Epithelial cell of proximal tubule (primary cell): ENCODE results near the gene RFC2. TPM values are rescaled to one million over a fixed set of nuclear protein-coding genes. Genes with fewer than 3 reads are reported as not detected.

Experiments
- DNase-seq: peaks from one replicate; pipeline ENCODE4 v3.0.0-alpha.2; 2011; ENCODE audit warnings: low read depth
- H3K4me3 ChIP-seq: 2 replicates; pipeline ENCODE4 v1.5.1; 2011; ENCODE audit warnings: low read depth, mild to moderate bottlenecking, low read length
- total RNA-seq: library from RNA; depleted of rRNA; stranded (reverse); fragments of >200 nt; gene quantifications from 2 replicates; pipeline ENCODE4 v1.2.3, GENCODE V29; 2015
- TF ChIP-seq, protein P1 (sequence below): conservative IDR thresholded peaks from 2 replicates; pipeline ENCODE4 v1.5.1; 2012; ENCODE audit warnings: low read depth, mild to moderate bottlenecking, low read length

Gene RFC2
- total RNA-seq, 1 donor from 2014 or later: 49.6 TPM

DNA sequence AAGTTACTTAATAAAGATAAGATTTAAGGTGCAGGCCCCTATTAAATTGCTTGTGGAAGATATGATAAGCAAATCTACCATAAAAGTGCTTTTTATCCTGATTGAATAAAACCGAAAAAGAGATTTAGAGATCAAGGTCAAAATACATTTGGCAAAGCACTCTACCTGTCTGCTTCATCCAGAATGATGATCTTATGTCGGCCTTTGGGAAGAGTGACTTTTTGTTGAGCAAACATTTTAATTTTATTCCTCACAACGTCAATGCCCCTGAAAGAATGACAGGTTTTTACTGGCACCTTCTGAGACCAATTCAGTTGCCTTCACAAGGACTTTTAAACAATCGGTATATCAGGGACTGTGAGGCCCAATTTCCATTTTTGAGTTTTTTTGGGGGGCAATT is 7.7 kb downstream of the RFC2 start:
- no peak for DNase-seq
- no peak overlapping the region for H3K4me3 ChIP-seq
- TF ChIP-seq, protein P1, sequence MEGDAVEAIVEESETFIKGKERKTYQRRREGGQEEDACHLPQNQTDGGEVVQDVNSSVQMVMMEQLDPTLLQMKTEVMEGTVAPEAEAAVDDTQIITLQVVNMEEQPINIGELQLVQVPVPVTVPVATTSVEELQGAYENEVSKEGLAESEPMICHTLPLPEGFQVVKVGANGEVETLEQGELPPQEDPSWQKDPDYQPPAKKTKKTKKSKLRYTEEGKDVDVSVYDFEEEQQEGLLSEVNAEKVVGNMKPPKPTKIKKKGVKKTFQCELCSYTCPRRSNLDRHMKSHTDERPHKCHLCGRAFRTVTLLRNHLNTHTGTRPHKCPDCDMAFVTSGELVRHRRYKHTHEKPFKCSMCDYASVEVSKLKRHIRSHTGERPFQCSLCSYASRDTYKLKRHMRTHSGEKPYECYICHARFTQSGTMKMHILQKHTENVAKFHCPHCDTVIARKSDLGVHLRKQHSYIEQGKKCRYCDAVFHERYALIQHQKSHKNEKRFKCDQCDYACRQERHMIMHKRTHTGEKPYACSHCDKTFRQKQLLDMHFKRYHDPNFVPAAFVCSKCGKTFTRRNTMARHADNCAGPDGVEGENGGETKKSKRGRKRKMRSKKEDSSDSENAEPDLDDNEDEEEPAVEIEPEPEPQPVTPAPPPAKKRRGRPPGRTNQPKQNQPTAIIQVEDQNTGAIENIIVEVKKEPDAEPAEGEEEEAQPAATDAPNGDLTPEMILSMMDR: no peak

DNA sequence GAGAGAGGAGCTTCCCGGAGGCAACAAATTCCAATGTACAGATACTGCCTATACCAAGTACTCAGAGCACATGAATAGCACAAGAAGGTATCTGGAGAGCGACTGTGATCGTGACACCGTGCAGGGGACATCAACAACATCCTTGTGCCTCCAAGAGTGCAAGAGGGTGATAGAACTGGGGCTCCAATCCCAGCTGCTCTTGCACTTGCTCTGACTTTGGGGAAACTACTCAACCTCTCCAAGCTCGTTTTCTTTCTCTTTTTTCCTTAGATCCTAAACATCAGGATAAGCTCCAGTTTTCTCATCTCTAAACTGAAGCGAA is 12.1 kb downstream of the RFC2 start:
- TF ChIP-seq, protein P1: no peak
- DNase-seq: no peak
- no peak overlapping the region for H3K4me3 ChIP-seq

DNA sequence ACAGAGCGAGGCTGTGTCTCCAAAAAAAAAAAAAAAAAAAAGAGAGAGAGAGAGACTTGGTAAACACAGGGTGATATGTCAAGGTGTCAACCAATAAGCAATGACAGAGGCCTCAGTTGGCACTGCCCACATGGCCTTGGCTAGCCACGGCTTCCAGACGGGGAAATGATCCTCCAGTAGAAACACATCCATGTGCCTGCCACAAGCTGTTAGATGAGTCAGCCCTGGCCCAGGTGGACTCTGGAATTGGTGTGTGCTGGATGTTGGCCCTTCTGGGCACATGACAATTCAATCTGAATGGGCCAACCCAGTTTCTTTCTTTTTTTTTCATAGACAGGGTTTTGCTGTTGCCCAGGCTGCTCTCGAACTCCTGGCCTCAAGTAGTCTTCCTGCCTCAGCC is 13.7 kb downstream of the RFC2 start:
- H3K4me3 ChIP-seq: no peak overlapping the region
- TF ChIP-seq, protein P1: no peak
- DNase-seq: no peak

DNA sequence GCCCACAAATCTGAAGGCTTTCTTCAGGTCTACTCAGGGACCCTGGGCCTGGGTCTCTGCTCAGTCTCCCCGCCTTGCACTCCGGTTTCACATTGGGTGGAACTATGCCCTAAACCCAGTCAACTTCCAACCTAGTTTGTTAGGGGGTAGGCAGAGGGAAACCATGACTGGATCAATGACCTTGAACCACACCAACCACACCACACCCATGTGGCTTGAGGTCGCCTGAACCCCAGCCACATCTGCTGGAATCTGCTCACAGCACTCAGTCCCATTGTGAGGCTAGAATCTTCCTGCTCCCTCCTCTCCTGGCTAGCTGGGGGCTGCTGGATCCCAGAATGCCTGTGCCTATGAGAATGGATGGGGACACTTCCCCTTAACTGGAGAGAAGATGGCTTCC is 17.9 kb downstream of the RFC2 start:
- no peak overlapping the region for H3K4me3 ChIP-seq
- TF ChIP-seq, protein P1: no peak
- no peak for DNase-seq

DNA sequence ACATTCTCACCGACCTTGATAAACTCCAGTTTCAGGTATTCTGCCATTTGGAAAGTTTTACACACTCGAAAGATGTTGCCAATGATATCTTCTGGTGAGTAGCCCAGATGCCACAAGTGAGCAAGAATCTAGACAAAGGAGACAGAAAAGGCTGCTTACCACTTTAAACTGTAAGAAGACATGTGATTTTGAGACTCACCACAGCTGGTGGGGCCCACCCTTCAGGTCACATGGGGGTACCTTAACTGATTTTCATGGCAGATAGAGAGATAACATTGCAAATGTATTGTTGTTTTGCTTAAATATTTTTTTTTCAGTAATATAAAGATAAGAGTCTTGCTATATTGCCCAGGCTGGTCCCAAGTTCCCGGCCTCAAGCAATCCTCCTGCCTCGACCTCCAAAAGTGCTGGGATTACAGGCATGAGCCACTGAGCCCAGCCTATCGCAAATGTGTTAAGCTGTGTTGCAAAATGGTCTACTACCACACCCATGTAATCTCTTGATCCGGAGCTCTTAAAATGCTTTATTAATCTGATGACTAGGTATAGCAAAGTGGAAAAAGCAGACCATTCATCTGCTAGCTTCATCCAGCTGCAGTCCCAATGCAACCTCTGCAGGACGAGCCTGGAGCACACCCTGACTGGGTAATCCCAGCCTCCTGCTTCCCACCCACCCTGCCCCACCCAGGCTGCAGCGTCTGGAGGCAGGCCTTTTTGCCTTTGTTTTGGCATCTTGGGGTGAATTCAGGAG is 18.5 kb downstream of the RFC2 start:
- no peak for DNase-seq
- TF ChIP-seq, protein P1: no peak
- H3K4me3 ChIP-seq: no peak overlapping the region

DNA sequence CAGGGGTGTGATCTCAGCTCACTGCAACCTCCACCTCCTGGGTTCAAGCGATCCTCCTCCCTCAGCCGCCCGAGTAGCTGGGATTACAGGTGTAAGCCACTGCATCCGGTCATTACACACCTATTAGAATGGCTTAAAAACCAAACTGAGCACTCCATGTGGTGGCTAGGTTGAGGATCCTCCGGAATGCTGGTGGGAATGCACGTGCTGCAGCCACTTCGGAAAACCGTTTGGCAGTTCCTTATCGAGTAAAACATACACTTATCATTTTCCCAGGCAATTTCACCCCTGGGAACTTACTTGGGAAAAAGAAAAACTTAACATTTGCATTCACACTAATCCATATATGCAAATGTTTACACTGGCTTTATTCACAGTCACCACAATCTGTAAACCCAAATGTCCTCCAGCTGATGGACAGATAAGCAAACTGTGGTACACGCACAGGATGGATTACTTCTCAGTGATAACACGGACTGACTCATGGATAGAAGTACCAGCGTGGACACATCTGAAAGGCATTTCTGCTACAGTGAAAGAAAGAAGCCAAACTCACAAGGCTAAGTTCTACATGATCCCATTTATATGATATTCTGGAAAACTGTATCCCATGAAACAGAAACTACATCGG is 20.4 kb downstream of the RFC2 start:
- H3K4me3 ChIP-seq: no peak overlapping the region
- TF ChIP-seq, protein P1: no peak
- DNase-seq: no peak

DNA sequence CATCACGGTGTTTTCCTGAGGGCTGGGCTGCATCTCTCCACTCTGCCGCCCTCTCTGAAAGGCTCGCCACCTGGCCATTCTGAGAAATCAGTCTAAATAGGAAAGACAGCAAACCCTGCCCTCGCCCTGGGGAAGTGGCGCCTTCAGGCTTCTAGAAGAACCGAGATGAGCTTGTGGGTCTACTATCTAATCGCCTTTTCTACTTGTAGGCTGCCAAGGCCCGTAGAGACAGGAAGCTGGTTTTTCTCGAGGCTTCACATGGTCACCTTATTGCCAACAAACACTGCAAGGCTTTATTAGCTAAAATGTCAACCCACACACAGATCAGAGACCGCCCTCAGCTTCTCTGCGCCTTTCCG is 23.0 kb downstream of the RFC2 start:
- no peak for DNase-seq
- no peak overlapping the region for H3K4me3 ChIP-seq
- TF ChIP-seq, protein P1: no peak
